Activated naive CD4-positive, alpha-beta T cell treated with anti-CD3 and anti-CD28 coated beads, Interleukin-2, amount 50 U/mL, for 16 hours (primary cell): Measurements from ENCODE around the gene RBM12.

Experiments used
- DNase-seq: peaks from one replicate; pipeline ENCODE4 v3.0.0-alpha.2; 2020

RBM12 gene

DNA sequence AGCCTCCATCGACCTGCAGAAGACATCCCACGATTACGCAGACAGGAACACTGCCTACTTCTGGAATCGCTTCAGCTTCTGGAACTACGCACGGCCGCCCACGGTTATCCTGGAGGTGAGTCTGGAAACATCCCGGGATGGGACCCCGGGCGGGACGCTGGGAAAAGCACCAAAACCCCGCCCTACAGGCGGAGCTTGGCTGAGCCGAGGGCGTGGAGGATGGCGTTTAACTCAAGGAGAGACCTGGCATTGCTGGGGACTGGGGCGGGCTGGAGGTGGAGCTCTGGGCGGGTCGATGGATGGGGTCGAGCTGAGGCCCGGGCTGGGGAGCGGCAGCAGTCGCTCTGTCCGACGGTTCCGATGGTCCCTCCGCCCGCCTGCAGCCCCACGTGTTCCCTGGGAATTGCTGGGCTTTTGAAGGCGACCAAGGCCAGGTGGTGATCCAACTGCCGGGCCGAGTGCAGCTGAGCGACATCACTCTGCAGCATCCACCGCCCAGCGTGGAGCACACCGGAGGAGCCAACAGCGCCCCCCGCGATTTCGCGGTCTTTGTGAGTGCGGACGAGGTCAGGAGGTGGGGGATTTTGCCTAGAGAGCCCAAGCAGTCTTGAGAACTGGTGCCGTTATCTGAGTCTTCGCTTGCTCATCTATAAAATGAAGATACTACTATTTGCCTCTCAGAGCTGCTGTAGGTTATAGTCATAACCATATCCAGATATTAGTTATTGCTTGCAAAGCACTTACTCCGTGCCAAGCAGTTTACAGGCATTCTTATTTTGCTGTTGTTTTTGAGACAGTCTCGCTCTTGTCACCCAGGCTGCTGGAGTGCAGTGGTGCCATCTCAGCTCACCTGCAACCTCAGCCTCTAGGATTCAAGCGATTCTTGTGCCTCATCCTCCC is 45.3 kb downstream of the RBM12 start:
- DNase-seq, result peak; percentile 84

DNA sequence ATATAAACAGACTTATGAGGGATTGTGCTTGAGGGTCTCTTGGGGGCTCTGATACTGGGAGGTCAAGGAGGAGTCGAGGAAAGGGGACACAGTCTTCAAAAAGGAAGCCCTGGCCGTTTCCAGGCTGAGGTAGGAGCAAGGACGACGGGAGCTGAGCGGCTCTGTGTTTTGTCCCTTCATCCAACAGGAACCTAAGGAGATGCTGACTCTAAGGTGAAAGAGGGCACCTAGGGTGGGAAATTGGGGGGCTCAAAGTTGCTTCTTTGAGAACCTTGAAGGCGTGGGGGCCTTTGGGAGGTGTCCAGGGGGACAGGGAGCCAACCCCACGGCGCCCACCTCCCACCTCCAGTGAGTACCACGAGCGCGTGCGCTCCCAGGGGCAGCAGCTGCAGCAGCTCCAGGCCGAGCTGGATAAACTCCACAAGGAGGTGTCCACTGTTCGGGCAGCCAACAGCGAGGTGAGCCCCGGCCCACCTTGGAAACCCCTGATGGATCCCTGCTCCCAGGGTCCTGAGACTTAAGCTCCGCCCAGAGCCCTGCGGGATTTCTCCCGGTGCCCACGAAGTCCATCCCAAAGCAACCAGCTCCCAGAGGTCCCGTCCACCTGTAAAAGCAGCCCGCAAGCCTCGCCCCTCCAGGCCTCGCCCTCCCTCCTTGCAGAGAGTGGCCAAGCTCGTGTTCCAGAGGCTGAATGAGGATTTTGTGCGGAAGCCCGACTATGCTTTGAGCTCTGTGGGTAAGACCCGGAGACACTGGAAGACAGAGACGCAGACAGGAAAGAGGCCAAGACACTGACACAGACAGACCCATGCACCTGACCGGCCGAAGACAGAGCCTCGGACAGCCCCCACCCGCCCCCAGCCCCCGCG is 46.2 kb downstream of the RBM12 start:
- peak; percentile 22 for DNase-seq

DNA sequence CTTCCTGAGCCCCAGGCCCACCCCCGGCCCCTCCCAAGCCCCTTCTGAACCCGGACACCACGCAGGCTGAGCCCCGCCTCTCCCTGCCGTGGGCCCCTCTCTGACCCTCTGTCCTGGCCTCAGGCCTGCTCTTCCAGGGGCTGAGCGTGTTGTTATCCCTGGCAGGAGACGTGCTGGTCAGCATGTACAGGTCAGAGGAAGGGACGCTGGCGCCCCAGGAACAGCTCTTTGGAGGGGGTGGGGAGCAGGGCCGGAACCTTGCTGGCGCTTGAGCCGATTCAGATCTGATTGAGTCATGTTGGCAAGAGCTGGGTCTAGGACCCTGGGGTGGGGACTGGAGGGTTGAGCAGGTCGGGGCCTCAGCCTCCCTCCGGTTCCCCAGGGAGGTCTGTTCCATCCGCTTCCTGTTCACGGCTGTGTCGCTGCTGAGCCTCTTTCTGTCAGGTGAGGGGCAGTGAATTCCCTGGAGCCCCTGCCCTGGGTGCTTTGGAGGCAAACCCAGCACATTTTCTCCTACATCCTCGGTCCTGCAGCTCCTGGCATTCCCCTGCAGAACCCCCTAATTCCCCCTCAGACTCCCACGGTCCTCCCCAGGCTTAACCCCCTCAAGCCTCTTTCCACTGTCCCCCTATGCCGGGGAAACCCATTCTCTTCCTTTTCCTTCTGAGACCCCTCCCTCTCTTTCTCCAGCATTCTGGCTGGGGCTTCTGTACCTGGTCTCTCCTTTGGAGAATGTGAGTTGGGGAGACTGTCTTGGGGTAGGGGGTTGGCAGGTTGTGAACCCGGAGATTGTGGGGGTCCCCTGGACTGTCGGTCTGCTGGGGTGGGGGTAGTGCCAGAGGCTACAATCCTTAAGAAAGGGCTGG is 47.1 kb downstream of the RBM12 start:
- peak; percentile 49 for DNase-seq

DNA sequence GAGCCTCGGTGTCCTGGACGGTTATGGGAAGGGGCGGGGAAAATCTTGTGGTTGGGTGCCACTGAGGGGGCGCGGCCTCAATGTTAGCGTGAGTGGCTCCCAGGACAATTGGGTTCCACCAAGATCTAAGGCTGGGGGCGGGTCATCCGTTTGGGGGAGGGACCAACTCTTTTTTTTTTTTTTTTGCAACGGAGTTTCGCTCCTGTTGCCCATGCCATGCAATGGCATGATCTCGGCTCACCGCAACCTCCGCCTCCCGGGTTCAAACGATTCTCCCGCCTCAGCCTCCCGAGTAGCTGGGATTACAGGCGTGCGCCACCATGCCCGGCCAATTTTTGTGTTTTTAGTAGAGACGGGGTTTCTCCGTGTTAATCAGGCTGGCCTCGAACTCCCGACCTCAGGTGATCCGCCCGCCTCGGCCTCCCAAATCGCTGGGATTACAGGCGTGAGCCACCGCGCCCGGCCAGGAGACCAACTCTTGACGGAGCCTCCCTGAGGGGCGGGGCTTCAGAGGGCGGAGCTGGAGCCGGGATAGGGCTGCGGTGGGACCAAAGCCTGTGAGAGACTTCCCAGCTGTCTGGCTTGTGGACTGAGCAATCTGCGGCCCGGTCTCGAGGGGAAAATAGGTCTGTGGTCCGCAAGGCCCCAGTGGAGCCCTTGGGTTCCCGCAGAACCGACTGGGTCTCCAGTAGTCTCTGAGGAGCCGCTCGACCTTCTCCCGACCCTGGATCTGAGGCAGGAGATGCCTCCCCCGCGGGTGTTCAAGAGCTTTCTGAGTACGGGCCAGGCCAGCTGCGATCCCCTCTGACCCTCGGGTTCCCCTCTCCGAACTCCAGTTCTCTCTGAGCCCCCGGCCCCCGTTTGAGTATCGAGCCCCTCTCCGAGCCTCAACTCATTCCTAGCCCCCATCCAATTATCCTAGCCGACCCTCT is 48.0 kb downstream of the RBM12 start:
- peak; percentile 50 for DNase-seq

DNA sequence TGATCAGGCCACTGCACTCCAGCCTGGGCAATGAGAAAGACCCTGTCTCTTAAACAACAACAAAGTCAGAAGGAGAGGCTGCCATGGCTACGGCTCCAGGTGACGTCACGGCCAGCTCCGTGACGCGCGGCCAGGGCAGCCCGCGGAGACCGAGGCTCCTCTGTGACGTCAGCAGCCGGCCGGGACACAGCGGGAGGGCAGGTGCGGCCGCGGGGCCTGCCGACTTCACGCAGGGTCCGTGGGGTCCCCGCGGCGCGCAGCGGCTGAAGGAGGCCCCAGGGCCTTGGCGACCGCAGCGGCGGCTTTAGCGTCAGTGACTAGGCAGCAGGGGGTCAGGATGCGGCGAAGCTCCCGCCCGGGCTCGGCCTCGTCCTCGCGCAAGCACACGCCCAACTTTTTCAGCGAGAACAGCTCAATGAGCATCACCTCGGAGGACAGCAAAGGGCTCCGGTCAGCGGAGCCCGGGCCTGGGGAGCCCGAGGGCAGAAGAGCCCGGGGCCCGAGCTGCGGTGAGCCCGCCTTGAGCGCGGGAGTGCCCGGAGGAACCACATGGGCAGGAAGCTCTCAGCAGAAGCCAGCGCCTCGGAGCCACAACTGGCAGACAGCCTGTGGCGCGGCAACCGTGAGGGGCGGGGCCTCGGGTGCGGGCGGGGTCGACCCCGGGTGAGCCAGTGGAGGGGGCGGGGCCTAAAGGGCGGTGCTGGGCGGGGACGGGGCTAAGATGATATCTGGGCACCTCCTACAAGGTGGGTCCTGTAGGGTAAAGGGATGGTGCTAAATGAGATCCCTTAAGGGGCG is 48.8 kb downstream of the RBM12 start, which contains the start of gene SPAG4:
Gene SPAG4, plus strand, starts transcription at position 163 of the 798 bp plus-strand sequence. Its CDS starts 175 bp downstream, at position 338.
- peak; percentile 100 for DNase-seq

DNA sequence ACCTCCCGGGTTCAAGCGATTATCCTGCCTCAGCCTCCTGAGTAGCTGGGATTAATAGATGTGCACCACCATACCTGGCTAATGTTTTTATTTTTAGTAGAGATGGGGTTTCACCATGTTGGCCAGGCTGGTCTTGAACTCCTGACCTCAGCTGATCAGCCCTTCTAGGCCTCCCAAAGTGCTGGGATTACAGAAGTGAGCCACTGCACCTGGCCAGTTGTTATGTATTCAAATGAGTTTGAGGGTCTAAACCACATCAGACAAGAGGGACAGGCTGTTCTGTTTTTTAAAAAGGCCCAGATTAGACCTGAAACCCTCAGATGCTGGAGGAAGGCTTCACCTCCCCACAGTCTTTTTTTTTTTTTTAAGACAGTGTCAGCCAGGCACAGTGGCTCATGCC is 53.2 kb downstream of the RBM12 start:
- no peak for DNase-seq

DNA sequence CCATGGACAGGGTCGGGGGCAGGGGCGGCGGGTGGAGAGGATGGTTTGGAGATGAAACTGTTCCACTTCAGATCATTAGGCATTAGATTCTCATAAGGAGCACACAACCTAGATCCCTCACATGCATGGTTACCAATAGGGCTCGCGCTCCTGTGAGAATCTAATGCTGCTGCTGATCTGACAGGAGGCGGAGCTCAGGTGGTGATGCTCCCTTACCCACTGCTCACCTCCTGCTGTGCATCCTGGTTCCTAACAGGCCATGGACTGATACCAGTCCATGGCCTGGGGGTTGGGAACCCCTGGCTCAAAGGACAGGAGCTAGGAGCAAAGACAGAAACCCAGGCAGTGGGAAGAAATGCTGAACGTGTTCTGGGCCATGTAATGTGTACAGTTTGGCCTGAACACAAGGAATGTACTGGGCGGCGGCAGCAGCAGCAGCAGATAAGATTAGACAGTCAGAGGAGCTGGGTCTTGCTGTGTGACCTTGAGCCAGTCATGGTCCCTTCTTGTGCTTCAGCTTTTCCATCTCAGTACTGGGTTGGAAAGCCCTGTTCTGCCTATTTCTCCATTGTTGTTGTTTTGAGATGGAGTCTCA is 53.8 kb downstream of the RBM12 start:
- DNase-seq, result no peak

DNA sequence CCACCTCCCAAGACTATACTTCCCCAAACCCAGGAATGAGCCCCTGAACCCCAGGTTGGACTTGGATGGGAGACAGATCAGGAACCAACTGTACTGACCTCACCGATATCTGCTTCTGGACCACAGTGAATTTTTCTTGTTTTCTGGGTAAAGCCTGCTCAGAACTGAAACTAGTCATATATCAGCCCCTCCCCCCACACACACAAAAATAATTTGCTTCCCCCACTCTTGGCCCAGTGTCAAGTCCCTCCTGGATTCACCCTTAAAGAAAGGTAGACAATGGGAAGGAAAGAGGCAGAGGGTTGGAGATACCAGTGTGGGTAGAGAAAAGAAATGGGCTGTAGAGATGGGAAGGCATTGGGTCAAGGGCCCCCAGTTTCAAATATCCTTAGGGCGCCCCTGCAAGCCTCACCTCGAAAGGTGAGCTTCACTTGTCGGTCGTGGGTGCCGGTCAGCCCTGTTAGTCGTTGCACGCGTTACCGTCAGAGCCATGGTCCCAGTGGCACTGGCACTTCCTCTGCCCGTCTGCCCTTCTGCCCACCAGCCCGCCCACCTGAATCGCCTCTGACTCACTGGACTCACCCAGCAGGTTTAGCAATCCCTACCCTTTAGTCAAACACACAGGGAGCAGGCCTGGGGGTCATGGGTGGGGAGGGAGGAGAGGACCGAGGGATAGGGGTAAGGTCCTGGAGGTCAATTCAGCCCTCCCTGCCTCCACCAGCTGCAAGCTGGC is 57.5 kb downstream of the RBM12 start:
- no peak for DNase-seq

DNA sequence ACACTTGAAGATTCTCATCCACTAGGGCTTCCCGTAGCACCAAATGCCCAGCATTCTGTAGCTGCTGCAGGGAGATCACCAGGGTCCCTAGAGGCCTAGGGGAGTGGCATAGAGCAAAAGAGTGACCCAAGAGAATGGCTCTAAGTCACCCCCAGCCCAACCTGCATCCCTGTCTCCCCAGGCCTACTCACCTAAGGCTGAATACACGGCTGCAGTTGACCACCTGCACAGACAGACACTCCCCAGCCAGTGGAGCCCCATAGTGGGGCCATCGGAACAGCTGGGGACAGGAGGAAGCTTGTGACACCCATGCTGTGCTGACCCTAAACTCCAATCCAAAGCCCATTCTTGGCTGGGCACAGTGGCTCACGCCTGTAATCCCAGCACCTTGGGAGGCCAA is 58.6 kb downstream of the RBM12 start:
- DNase-seq, result no peak

DNA sequence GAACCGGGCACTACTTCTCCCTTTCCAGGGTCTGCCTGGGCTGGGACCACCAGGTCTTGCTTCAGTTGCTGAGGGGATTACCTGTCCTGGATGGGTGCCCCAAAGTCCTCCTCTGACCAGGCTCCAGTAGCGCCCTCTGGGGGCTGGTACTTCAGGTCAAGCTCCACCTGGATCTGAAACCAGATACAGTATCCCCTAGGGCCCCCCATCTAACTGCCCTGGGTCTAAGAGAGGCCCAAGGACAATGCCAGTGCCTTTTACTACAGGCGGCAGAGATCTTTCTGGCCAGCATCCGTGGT is 60.3 kb downstream of the RBM12 start:
- DNase-seq, result no peak

DNA sequence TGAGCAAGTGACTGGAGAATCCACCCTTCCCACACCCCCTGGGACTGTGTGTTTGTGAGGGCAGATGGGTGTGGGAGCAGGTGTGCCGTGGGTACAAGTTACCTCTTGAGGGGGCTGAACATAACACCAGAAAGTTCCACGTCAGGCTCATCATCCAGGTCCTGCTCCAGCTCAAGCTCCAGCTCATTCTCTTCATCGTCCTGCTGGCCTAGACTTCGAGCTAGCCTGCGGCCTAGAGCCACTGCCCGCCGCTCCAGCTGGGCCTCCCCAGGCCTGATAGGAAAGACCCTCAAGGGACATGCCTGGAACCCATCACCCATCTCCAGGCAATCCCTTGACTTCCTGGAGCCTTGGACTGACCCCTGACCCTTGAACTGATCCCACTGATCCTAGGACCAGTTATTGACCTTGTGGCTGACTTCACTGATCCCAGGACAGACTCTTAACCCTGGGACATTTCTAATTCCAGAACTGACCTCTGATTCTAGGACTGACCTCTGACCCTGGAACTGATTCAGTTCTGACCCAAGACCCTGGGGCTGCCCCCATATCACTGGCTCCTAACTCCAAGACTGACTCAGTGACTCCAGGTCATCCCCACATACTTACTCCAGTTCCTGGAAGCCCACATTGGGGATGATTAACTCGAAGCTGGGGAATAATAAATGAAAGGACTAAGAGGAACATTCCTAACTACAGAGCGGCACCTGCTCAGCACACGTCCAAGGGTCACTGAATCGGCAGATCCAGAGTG is 60.8 kb downstream of the RBM12 start:
- no peak for DNase-seq

DNA sequence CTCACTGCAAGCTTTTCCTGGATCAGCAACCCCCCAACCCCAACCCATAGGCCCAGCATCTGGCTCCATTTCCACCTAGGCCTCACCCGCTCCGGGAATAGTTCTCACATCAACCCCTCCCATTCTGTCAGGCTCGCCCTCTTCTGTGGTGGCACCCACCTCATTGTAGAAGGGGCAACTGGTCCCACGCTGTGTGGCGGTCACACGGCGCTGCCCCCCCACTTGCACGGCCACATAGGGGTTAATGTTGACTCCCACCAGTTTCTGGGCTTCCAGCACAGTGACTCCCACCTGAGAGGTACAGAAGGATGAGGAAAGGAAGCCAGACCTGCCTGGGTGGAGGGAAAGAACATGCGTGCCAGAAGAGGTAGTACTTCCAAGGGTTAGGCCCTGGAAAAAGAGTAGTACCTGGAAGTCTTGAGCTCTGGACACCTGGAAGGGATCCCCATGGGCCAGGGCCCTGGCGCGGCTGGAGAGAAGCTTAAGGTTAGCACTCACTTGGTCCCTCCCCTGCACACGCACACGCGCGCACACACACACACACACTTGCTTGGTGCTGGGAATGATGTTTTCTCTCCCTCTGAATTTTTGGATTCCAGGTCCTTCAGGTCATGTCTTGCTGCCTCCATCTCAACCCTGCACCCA is 61.7 kb downstream of the RBM12 start:
- no peak for DNase-seq

DNA sequence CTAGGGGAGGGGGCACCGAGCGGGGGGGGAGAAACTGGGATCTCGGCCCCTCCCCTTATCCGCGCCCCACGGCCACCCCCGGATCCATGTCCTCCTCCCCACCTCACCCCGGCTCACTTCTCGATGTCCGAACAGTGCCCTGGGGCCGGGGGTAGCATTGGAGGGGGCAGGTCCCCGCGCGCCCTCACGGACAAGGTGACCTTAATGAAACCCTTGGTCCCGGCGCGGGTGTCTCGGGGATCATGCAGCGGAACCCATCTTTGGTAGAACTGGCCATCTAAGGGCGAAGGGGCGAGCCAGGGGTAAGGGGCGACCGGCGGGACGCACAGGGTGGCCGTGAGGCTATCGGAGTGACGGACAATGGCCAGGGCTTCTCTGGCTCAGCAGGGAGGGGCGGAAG is 62.7 kb downstream of the RBM12 start:
- no peak for DNase-seq

DNA sequence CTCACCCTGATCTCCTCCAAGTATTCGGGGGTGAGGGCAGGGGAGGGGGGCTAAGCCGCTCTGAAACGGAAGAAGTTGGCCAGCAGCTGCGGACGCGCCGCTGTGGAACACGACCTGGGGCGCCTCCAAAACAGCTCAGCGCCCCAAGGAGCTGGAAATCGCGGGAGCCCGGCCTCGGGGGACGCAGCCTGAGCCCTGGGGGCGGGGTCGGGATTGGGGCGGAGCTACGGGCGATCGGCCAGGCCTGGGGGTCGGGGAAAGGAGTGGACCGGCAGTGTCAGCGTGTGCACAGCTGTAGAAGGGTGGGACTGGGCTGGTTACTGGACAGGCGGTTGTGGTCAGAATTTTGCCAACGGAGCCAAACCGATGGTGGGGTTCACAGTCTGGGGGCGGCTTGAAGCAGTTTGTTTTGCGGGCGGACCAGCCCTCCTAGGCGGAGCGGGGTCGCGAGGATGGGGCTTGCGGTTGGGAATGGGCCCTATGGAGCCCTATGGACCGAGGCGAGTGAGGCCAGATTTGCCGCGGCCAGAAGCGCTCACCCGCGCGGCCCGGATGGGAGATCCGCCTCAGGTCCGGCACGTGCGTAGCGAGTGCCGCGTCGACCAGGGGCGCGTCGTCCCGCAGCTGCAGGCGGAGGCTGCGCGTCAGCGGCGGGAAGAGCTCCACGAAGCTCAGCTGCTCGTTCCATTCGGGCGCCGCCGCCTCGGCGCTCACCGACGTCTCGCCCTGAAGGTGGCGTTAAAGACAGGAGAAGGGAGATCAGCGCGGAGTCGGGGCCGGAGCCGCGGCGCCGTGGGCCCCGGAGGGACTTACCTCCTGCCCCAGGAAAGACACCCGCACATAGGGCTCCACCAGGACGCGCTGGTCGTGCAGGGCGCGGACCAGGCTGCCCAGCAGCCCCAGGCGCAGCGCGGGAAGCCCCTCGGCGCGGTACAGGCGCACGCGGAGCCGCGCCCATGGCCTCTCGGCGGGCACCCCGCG is 63.4 kb downstream of the RBM12 start:
- peak; percentile 80 for DNase-seq

DNA sequence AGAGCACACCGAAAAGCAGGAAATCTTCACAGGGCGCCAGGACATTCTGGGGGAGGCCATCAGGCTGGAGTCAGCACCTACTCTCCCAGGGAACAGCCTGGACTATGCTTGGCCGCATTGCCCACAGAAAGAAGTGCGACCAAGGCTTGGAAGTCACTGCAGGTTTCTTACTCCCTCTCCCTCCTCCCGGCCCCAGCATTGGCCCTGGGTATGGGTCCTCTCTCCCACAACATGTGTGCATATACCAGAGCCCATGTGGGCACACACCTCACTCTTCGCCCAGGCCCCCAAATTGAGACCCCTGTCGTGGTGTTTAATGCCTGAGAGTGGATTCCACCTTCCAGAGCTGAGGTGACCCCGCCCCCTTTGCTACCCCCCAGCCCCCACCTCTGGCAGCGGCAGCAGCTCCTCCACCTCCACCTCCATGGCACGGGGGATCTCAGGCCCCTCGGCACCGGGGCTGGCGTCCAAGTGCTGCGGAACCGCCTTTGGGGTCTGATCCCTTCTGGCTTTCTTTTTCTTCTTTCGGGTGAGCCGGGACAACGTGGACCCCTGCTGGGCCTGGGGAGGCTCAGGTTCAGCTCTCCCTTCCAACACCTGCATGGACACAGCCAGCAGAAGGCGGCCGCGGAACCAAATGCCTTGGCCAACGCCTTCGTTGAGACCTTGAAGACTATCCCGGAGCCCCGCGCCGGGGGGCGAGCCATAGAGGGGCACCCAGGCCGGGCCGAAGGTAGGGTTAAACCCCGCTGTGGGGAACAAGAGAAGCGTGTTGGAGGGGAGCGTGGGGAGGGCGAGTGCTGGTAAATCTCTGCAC is 64.3 kb downstream of the RBM12 start:
- DNase-seq, result no peak

DNA sequence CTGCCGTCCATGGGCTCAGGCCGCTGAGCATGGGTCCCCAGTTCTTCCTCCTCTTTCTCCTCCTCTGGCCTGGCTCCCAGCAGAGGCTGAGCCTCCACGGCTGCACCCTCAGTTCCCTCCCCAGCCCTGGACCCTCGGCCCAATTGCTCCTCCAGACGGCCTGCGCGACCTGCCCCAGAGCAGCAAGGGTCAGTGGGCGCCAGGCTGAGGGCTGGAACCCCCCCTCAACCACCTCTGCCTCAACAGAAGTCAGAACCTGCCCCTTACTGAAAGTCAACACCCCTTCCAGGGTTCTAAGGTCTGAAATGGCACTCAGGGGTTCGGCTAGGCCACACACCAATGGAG is 65.0 kb downstream of the RBM12 start:
- DNase-seq, result no peak
